Measurements from ENCODE around the gene MIA2.

DNA sequence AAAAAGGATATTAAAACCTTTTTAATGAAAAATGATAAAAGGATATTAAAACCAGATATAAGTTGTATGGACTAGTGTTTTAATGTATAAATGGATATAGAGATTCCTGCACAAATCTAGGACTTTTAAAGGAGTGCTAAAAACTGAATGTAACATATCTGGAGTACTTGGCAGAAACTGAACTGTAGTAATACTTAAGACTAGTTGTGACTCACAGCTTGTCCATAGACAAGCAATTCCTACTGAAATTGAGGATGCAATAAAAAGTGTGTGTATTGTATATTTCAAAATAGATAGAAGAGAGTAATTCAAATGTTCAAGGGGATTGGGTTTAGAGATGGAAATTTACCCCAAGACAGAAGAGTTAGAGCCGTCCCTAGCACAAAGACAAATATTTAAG is 138.9 kb downstream of the MIA2 start:
- TF ChIP-seq, protein P1, sequence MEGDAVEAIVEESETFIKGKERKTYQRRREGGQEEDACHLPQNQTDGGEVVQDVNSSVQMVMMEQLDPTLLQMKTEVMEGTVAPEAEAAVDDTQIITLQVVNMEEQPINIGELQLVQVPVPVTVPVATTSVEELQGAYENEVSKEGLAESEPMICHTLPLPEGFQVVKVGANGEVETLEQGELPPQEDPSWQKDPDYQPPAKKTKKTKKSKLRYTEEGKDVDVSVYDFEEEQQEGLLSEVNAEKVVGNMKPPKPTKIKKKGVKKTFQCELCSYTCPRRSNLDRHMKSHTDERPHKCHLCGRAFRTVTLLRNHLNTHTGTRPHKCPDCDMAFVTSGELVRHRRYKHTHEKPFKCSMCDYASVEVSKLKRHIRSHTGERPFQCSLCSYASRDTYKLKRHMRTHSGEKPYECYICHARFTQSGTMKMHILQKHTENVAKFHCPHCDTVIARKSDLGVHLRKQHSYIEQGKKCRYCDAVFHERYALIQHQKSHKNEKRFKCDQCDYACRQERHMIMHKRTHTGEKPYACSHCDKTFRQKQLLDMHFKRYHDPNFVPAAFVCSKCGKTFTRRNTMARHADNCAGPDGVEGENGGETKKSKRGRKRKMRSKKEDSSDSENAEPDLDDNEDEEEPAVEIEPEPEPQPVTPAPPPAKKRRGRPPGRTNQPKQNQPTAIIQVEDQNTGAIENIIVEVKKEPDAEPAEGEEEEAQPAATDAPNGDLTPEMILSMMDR (IDR thresholded peaks at IDR 0.05; ENCODE audit: insufficient read depth, low read length), result no peak
- no peak for TF ChIP-seq POLR2AphosphoS5 (IDR thresholded peaks at IDR 0.05; ENCODE audit: low read depth)
- TF ChIP-seq, protein P2, sequence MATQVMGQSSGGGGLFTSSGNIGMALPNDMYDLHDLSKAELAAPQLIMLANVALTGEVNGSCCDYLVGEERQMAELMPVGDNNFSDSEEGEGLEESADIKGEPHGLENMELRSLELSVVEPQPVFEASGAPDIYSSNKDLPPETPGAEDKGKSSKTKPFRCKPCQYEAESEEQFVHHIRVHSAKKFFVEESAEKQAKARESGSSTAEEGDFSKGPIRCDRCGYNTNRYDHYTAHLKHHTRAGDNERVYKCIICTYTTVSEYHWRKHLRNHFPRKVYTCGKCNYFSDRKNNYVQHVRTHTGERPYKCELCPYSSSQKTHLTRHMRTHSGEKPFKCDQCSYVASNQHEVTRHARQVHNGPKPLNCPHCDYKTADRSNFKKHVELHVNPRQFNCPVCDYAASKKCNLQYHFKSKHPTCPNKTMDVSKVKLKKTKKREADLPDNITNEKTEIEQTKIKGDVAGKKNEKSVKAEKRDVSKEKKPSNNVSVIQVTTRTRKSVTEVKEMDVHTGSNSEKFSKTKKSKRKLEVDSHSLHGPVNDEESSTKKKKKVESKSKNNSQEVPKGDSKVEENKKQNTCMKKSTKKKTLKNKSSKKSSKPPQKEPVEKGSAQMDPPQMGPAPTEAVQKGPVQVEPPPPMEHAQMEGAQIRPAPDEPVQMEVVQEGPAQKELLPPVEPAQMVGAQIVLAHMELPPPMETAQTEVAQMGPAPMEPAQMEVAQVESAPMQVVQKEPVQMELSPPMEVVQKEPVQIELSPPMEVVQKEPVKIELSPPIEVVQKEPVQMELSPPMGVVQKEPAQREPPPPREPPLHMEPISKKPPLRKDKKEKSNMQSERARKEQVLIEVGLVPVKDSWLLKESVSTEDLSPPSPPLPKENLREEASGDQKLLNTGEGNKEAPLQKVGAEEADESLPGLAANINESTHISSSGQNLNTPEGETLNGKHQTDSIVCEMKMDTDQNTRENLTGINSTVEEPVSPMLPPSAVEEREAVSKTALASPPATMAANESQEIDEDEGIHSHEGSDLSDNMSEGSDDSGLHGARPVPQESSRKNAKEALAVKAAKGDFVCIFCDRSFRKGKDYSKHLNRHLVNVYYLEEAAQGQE (IDR thresholded peaks at IDR 0.05; ENCODE audit: insufficient replicate concordance, low read depth), result no peak
